Measurements from ENCODE around the gene ARHGAP24.

DNA sequence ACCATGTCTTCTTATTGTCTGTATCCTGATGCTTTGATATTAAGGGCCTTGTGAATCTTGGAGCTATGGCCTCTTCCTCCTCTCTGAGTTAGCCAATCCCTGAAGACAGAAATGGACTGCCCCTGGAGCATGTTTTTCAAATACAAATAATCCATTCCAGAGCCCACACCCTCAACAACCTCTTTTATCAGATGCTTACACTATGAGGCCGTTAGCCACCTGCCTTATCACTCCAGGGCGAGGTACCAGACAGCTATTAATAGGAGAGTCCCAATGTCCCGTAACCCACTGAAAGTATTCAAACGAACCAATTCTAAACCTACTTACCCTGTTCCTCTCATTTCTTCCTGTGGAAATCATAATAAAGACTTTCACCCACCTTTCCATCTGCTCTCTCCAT lies 165.0 kb downstream of the ARHGAP24 start:
- TF ChIP-seq CTCF (conservative IDR thresholded peaks at IDR 0.05 in 1 of 2, IDR thresholded peaks at IDR 0.05 in 1 of 2; ENCODE audit: extremely low read depth in 1 of 2, insufficient read depth in 1 of 2, low read depth in 1 of 2, low read length in 2 of 2) (no peak), EZH2 (IDR thresholded peaks at IDR 0.05; ENCODE audit: borderline replicate concordance, low read length) (no peak)

All from mammary epithelial cell (primary cell).